ENCODE results near the gene PI4KA. TPM values are rescaled to one million over a fixed set of nuclear protein-coding genes. Genes with fewer than 3 reads are reported as not detected.
"Not testable (repeated sequence)": the region's sequence is repeated elsewhere in the genome, so short reads cannot be mapped to it uniquely, and the experiment has no call there.

PI4KA gene
- total RNA-seq, 6 donors from 2014 or later = 68.6 to 251 (median 89.5) TPM

GRCh38 chr22:20721409-20722218 is 137.0 kb downstream of the PI4KA start:
- no peak for DNase-seq
- no peak overlapping the region for H3K4me3 ChIP-seq
- H3K4me1 ChIP-seq = no peaks in the 10 kb centered on the region
- no peak overlapping the region for H3K27ac ChIP-seq
- WGBS, 2 donors = 81 to 85% methylated on average over 13 of the region's 13 CpGs
- H3K36me3 ChIP-seq = peaks cover 5 to 50% (median 37%) of the 10 kb centered on the region in 4 donors
- H3K27me3 ChIP-seq = no peaks in the 10 kb centered on the region
- no peak for ATAC-seq (ENCODE audit: low FRiP score in 2 of 2)
- no peaks in the 10 kb centered on the region for H3K9me3 ChIP-seq
- TF ChIP-seq CTCF (IDR thresholded peaks at IDR 0.05) = no peak
- no peak for TF ChIP-seq POLR2A (IDR thresholded peaks at IDR 0.05)
- TF ChIP-seq EP300 (IDR thresholded peaks at IDR 0.05) = no peak
- no peak for TF ChIP-seq POLR2AphosphoS5 (IDR thresholded peaks at IDR 0.05)

GRCh38 chr22:20720692-20721408 is 137.8 kb downstream of the PI4KA start:
- DNase-seq (no peak), ATAC-seq (ENCODE audit: low FRiP score in 2 of 2) (no peak)
- Histone ChIP-seq H3K36me3 (peaks cover 0 to 44% (median 32%) of the 10 kb centered on the region in 4 donors), H3K27me3 (no peaks in the 10 kb centered on the region), H3K4me1 (no peaks in the 10 kb centered on the region), H3K9me3 (no peaks in the 10 kb centered on the region), H3K27ac (no peak overlapping the region), H3K4me3 (no peak overlapping the region)
- TF ChIP-seq EP300 (IDR thresholded peaks at IDR 0.05) = no peak
- no peak for TF ChIP-seq CTCF (IDR thresholded peaks at IDR 0.05)
- no peak for TF ChIP-seq POLR2A (IDR thresholded peaks at IDR 0.05)
- 93 to 94% methylated on average over 13 of the region's 13 CpGs for WGBS, 2 donors

GRCh38 chr22:20718727-20719126 is 139.9 kb downstream of the PI4KA start:
- not testable (repeated sequence) for H3K27me3 ChIP-seq; H3K4me1 ChIP-seq; ATAC-seq (ENCODE audit: low FRiP score in 2 of 2); DNase-seq; H3K27ac ChIP-seq; H3K9me3 ChIP-seq; H3K4me3 ChIP-seq
- 92 to 94% methylated on average over 7 to 12 of the region's 13 CpGs for WGBS, 2 donors
- peaks cover 0 to 50% (median 24%) of the 10 kb centered on the region in 4 donors for H3K36me3 ChIP-seq

- not testable (repeated sequence) for DNase-seq; H3K4me3 ChIP-seq; H3K9me3 ChIP-seq; ATAC-seq (ENCODE audit: low FRiP score in 2 of 2); H3K27me3 ChIP-seq; H3K27ac ChIP-seq; H3K4me1 ChIP-seq
- H3K36me3 ChIP-seq = peaks cover 0 to 57% (median 28%) of the 10 kb centered on the region in 4 donors
- 82 to 86% methylated on average over 3 to 6 of the region's 7 CpGs for WGBS, 2 donors
Observed at GRCh38 chr22:20717981-20718380, 140.6 kb downstream of the PI4KA start.

- not testable (repeated sequence) for ATAC-seq (ENCODE audit: low FRiP score in 2 of 2); H3K4me1 ChIP-seq; H3K9me3 ChIP-seq; H3K27me3 ChIP-seq; H3K27ac ChIP-seq; H3K4me3 ChIP-seq; DNase-seq
- WGBS, 2 donors = 83 to 87% methylated on average over 9 to 12 of the region's 17 CpGs
- H3K36me3 ChIP-seq = peaks cover 0 to 59% (median 29%) of the 10 kb centered on the region in 4 donors
Observed at GRCh38 chr22:20717213-20717866, 141.3 kb downstream of the PI4KA start.

GRCh38 chr22:20713116-20713515 is 145.5 kb downstream of the PI4KA start:
- H3K36me3 ChIP-seq = peaks cover 0 to 69% (median 19%) of the 10 kb centered on the region in 4 donors
- ATAC-seq (ENCODE audit: low FRiP score in 2 of 2); H3K4me3 ChIP-seq; H3K4me1 ChIP-seq; DNase-seq; H3K9me3 ChIP-seq; H3K27ac ChIP-seq; H3K27me3 ChIP-seq: not testable (repeated sequence)
- 92 to 94% methylated on average over 5 of the region's 13 CpGs for WGBS, 2 donors

GRCh38 chr22:20709966-20710365 is 148.6 kb downstream of the PI4KA start:
- not testable (repeated sequence) for H3K9me3 ChIP-seq, DNase-seq, H3K27me3 ChIP-seq, H3K4me3 ChIP-seq, H3K4me1 ChIP-seq, H3K27ac ChIP-seq
- 99 to 100% methylated on average over 9 of the region's 11 CpGs for WGBS, 2 donors
- peak in 1 of 2 donors; percentile 9 for ATAC-seq (ENCODE audit: low FRiP score in 2 of 2)
- peaks cover 0 to 49% (median 12%) of the 10 kb centered on the region in 4 donors for H3K36me3 ChIP-seq

GRCh38 chr22:20707549-20708118 is 151.0 kb downstream of the PI4KA start:
- peaks cover 0 to 32% (median 5%) of the 10 kb centered on the region in 4 donors for H3K36me3 ChIP-seq
- ATAC-seq (ENCODE audit: low FRiP score in 2 of 2); DNase-seq; H3K27me3 ChIP-seq; H3K9me3 ChIP-seq; H3K4me3 ChIP-seq; H3K27ac ChIP-seq: not testable (repeated sequence)
- H3K4me1 ChIP-seq = peaks cover 9 to 12% (median 10%) of the 10 kb centered on the region in 4 donors
- 93 to 95% methylated on average over 10 of the region's 11 CpGs for WGBS, 2 donors

All from upper lobe of left lung (tissue), 6 donors.